Osteocyte (in vitro differentiated cells): ENCODE data around the gene SNAPIN. TPM values are rescaled to one million over a fixed set of nuclear protein-coding genes. Genes with fewer than 3 reads are reported as not detected.

Experiments used
- DNase-seq: peaks from one replicate; pipeline ENCODE4 v3.0.0; 2021; ENCODE audit warnings: mixed read lengths; ENCODE audit not compliant: unreplicated experiment; ENCODE audit errors: extremely low spot score
- H3K27ac Mint-ChIP-seq: one replicate; pipeline ENCODE4 v1.8.0; 2021; ENCODE audit warnings: mild to moderate bottlenecking, mixed read lengths; ENCODE audit not compliant: unreplicated experiment
- H3K27me3 Mint-ChIP-seq: one replicate; pipeline ENCODE4 v1.8.0; 2021; ENCODE audit warnings: mixed read lengths; ENCODE audit not compliant: unreplicated experiment
- H3K36me3 Mint-ChIP-seq: one replicate; pipeline ENCODE4 v1.8.0; 2021; ENCODE audit warnings: mixed read lengths; ENCODE audit not compliant: unreplicated experiment
- H3K4me1 Mint-ChIP-seq: one replicate; pipeline ENCODE4 v1.8.0; 2021; ENCODE audit warnings: mixed read lengths; ENCODE audit not compliant: unreplicated experiment
- H3K4me3 Mint-ChIP-seq: one replicate; pipeline ENCODE4 v1.8.0; 2021; ENCODE audit warnings: mild to moderate bottlenecking, moderate library complexity, mixed read lengths; ENCODE audit not compliant: unreplicated experiment
- H3K9me3 Mint-ChIP-seq: one replicate; pipeline ENCODE4 v1.8.0; 2021; ENCODE audit warnings: mixed read lengths; ENCODE audit not compliant: unreplicated experiment
- long read RNA-seq: library from polyadenylated mRNA; unstranded; transcript quantifications from one replicate; pipeline ENCODE4 v2.0.0, GENCODE V29; 2021
- total RNA-seq: library from RNA; stranded (reverse); gene quantifications from 2 replicates; pipeline ENCODE4 v1.2.1, GENCODE V29; 2021
- TF ChIP-seq, protein P1 (sequence below): fragments of 200-600 bp; sonication (generic); IDR thresholded peaks from 2 replicates; pipeline ENCODE4 v1.5.0; 2021; ENCODE audit warnings: antibody characterized with exemption, mild to moderate bottlenecking, moderate library complexity

SNAPIN gene, protein sequence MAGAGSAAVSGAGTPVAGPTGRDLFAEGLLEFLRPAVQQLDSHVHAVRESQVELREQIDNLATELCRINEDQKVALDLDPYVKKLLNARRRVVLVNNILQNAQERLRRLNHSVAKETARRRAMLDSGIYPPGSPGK
- 39.7 and 46.3 TPM in 2 replicates for total RNA-seq
- long read RNA-seq, transcript SNAPIN-201 (4 exons, 1,030 nt): major isoform, 49 of 56 reads
- long read RNA-seq, partial matches to known transcripts: 0 of 56 reads
- long read RNA-seq, other reads (novel, unspliced or antisense): 3 of 56 reads

DNA sequence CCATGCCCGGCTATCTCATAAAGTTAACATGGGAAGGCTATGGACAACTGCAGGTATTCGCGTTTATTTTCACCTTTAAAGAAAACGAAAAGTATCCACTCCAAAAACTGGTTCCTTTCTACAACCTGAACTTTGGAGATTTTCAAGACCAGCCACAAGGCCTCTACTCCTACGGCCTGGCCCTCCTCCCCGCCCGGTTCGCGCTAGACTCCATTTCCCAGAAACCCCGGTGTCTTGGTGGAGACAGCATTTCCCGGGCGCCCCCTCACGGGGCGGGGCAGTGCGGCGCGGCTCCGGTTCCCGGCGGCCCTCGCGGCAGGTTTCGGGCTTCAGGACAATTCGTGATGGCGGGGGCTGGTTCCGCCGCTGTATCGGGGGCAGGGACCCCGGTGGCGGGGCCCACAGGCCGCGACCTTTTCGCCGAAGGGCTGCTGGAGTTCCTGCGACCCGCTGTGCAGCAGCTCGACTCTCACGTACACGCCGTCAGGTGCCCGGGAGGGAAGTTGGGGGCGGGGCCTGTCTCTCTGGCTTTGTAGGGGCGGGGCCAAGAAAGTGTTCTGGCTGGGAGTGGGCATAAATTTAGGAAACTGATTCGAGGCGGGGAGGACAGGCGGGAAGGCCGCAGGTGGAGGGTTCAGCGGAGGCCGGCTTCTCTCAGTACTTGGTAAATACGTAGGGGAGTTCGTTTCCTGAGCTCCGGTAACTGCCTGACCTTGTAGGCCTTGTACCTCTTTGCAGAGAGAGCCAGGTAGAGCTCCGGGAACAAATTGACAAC is at the start of gene SNAPIN:
Gene SNAPIN (plus strand): TSS at position 304 of the 775 bp plus-strand sequence. CDS start 41 bp downstream, at position 345.
- peak within 1 kb of the TSS; percentile 90 for H3K27ac Mint-ChIP-seq
- H3K27me3 Mint-ChIP-seq: no peaks in the 10 kb centered on the region
- H3K4me1 Mint-ChIP-seq: peaks cover 14% of the 10 kb centered on the region
- peak within 1 kb of the TSS; percentile 97 for H3K4me3 Mint-ChIP-seq
- H3K36me3 Mint-ChIP-seq: peaks cover 18% of the 10 kb centered on the region
- peak; percentile 95 for DNase-seq
- no peaks in the 10 kb centered on the region for H3K9me3 Mint-ChIP-seq
- TF ChIP-seq, protein P1, sequence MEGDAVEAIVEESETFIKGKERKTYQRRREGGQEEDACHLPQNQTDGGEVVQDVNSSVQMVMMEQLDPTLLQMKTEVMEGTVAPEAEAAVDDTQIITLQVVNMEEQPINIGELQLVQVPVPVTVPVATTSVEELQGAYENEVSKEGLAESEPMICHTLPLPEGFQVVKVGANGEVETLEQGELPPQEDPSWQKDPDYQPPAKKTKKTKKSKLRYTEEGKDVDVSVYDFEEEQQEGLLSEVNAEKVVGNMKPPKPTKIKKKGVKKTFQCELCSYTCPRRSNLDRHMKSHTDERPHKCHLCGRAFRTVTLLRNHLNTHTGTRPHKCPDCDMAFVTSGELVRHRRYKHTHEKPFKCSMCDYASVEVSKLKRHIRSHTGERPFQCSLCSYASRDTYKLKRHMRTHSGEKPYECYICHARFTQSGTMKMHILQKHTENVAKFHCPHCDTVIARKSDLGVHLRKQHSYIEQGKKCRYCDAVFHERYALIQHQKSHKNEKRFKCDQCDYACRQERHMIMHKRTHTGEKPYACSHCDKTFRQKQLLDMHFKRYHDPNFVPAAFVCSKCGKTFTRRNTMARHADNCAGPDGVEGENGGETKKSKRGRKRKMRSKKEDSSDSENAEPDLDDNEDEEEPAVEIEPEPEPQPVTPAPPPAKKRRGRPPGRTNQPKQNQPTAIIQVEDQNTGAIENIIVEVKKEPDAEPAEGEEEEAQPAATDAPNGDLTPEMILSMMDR: peak; percentile 32

DNA sequence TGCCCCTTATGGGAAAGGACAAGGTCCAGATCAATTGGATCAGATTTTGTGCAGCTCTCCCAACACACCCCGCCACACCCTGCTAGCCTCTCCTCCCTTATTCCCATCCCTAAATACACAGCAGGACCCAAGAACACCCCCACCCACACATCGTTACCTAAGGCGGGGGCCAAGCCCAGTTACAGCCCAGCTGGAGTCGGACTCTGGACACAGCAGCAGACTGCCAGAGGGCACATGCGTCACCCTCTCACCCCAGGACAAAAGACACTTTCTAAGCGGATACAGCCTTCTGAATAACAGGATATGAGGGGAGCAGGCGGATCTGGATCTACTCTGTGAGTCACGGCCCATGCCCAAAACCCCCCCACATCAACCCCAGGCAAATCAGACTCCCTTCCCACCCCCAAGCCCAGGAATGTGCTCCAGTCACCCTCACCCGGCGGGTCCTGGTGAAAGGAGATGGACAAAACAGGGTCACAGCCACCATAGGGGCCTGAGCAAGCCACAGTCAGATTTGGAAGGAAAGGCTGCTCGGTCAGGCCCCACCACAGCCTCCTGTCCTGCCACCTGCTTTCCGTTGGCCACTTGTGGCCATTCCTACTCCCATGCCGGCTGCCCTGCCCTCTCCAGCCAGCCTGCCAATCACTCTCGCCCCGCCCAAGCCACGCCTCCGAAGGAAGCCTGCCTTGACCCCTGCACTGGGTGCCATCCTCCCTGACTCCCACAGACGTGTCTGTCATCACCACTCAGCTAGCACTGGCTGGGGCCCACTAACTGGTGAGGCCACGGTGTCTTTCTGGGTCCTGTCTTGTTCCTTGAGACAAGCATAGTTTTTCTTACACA is 49.5 kb upstream of the SNAPIN start:
- H3K27me3 Mint-ChIP-seq: no peaks in the 10 kb centered on the region
- H3K4me1 Mint-ChIP-seq: peaks cover 55% of the 10 kb centered on the region
- no peaks in the 10 kb centered on the region for H3K9me3 Mint-ChIP-seq
- peak; percentile 88 for DNase-seq
- peak overlapping the region; percentile 99 for H3K27ac Mint-ChIP-seq
- peaks cover 12% of the 10 kb centered on the region for H3K36me3 Mint-ChIP-seq
- TF ChIP-seq, protein P1: no peak
- peak overlapping the region; percentile 73 for H3K4me3 Mint-ChIP-seq

DNA sequence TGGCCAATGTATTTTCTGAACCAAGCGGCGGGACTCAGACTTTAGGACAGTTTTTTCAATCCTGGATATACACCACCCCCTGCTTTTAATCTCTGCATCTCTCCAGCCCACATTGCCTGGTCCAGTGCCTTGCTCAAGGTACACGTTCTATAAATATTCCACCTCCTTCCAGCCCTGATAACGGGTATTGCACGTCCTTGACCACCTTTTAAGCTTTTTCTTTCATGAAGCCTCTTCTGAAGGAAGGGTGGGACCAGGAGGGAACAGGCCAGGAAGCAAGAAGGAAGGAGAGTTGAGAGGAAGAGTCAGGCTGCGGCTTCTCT is 49.0 kb upstream of the SNAPIN start:
- peaks cover 60% of the 10 kb centered on the region for H3K4me1 Mint-ChIP-seq
- H3K36me3 Mint-ChIP-seq: peaks cover 12% of the 10 kb centered on the region
- no peaks in the 10 kb centered on the region for H3K9me3 Mint-ChIP-seq
- DNase-seq: no peak
- TF ChIP-seq, protein P1: no peak
- peak overlapping the region; percentile 99 for H3K27ac Mint-ChIP-seq
- H3K27me3 Mint-ChIP-seq: no peaks in the 10 kb centered on the region
- H3K4me3 Mint-ChIP-seq: peak overlapping the region; percentile 73

DNA sequence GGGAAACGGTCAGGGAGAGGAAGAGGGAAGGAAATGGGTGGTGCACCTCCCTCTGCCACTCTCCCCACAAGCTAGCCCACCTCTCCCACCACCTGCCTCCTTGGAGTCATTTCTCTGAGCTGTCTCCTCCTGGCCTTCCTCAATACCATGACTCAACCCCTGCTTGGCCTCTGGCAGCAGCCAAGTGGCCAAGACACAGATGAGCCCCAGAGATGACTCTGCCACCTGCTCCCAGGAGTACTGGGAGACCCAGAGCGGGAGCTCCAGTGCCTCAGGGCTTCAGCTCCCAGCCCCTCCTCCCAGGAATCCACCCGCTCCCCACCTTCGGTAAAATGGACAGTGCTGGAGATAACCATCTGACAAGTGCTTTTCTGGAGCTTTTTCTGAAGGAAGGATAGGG is 48.2 kb upstream of the SNAPIN start:
- H3K36me3 Mint-ChIP-seq: peaks cover 7% of the 10 kb centered on the region
- H3K9me3 Mint-ChIP-seq: no peaks in the 10 kb centered on the region
- TF ChIP-seq, protein P1: no peak
- peaks cover 60% of the 10 kb centered on the region for H3K4me1 Mint-ChIP-seq
- DNase-seq: no peak
- H3K4me3 Mint-ChIP-seq: peak overlapping the region; percentile 32
- no peaks in the 10 kb centered on the region for H3K27me3 Mint-ChIP-seq
- H3K27ac Mint-ChIP-seq: peak overlapping the region; percentile 99
